ENCODE results near the gene TRIP10.
"Not testable (repeated sequence)": the region's sequence is repeated elsewhere in the genome, so short reads cannot be mapped to it uniquely, and the experiment has no call there.

TRIP10 gene

DNA sequence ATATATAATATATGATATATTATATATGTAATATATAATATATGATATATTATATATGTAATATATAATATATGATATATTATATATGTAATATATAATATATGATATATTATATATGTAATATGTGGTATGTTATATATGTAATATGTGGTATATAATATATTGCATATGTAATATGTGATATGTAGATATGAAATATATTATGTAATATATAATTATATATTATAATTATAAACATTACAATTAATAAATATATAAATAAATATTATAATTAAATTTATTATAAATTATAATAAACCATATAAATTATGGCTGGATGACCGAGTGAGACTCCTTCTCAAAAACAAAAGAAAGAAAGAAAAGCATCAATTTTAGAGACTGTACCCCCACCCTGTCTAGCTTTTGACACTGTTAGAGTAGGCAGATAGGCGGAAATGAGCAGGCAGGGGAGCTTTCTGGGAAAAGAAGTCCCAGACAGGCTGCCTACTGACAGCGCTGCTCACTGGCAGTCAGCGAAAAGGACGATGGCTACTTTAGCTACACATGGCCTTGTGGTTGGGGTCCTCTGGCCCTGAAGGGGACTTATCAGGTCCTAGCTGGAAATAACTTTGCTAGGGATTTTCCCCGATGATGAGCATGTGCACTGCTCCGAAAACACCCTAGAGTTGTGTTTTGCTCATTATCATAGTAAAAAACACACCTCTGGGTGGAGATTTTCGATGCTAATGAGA is 38.7 kb upstream of the TRIP10 start:
- Histone ChIP-seq H3K9me3 (ENCODE audit: control insufficient read depth, low read length) (no peaks in the 10 kb centered on the region), H3K4me1 (ENCODE audit: control insufficient read depth, insufficient read depth, low read length, poor library complexity, severe bottlenecking) (no peaks in the 10 kb centered on the region), H3K36me3 (ENCODE audit: control insufficient read depth, insufficient read depth, low read length) (no peaks in the 10 kb centered on the region), H3K27me3 (replicated peaks; ENCODE audit: control insufficient read depth, insufficient read depth, low read length, poor library complexity, severe bottlenecking) (no peaks in the 10 kb centered on the region), H3K27ac (ENCODE audit: insufficient read depth, low read length, poor library complexity, severe bottlenecking) (no peak overlapping the region), H3K4me3 (ENCODE audit: insufficient read depth, low read depth, low read length, poor library complexity, severe bottlenecking) (no peak overlapping the region)
- DNase-seq: no peak

DNA sequence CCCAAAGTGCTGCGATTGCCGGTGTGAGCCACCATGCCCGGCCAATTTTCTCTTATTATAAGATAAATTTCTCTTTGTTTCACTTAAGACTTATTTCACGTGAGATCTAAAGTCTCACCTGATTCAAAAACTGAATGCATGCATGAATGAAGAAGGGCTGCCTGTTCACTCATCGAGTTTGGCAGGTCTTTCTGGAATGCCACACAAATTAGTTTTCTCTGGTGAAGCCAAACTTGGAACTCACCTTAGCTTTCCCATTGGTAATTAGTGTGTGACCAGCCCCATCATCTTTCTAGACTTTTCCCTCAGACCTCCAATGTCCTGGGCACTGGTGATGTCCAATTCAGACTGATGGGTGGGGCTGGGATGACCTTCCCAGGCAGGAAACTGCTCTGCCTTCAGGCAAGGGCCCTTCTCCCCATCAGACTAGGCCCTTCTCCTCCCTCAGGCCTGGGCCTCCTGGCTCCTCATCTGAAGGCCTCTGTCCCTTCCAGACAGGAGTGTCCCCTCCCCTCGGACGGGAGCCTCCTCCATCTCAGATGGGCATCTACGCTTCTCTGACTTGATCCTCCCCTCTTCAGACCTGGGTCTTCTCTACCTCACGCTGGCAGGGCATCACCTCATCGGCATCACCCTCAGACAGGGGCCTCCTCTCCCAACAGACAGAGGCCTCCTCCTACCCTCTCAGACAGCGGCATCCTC is 33.4 kb upstream of the TRIP10 start:
- Histone ChIP-seq H3K27me3 (replicated peaks; ENCODE audit: control insufficient read depth, insufficient read depth, low read length, poor library complexity, severe bottlenecking) (peaks cover 5% of the 10 kb centered on the region), H3K27ac (ENCODE audit: insufficient read depth, low read length, poor library complexity, severe bottlenecking) (no peak overlapping the region), H3K4me1 (ENCODE audit: control insufficient read depth, insufficient read depth, low read length, poor library complexity, severe bottlenecking) (peaks cover 4% of the 10 kb centered on the region), H3K9me3 (ENCODE audit: control insufficient read depth, low read length) (no peaks in the 10 kb centered on the region), H3K4me3 (ENCODE audit: insufficient read depth, low read depth, low read length, poor library complexity, severe bottlenecking) (no peak overlapping the region), H3K36me3 (ENCODE audit: control insufficient read depth, insufficient read depth, low read length) (no peaks in the 10 kb centered on the region)
- no peak for DNase-seq

DNA sequence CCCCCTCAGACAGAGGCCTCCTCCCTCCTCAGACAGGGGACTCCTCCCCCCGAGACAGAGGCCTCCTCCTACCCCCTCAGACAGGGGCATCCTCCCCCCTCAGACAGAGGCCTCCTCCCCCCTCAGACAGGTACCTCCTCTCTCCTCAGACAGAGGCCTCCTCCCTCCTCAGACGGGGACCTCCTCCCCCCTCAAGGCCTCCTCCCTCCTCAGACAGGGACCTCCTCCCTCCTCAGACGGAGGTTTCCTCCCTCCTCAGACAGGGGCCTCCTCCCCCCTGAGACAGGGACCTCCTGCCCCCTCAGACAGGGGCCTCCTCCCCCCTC is 32.9 kb upstream of the TRIP10 start:
- Histone ChIP-seq H3K27ac (ENCODE audit: insufficient read depth, low read length, poor library complexity, severe bottlenecking) (no peak overlapping the region), H3K4me3 (ENCODE audit: insufficient read depth, low read depth, low read length, poor library complexity, severe bottlenecking) (no peak overlapping the region), H3K9me3 (ENCODE audit: control insufficient read depth, low read length) (no peaks in the 10 kb centered on the region), H3K4me1 (ENCODE audit: control insufficient read depth, insufficient read depth, low read length, poor library complexity, severe bottlenecking) (peaks cover 4% of the 10 kb centered on the region), H3K36me3 (ENCODE audit: control insufficient read depth, insufficient read depth, low read length) (no peaks in the 10 kb centered on the region), H3K27me3 (replicated peaks; ENCODE audit: control insufficient read depth, insufficient read depth, low read length, poor library complexity, severe bottlenecking) (peaks cover 5% of the 10 kb centered on the region)
- no peak for DNase-seq

DNA sequence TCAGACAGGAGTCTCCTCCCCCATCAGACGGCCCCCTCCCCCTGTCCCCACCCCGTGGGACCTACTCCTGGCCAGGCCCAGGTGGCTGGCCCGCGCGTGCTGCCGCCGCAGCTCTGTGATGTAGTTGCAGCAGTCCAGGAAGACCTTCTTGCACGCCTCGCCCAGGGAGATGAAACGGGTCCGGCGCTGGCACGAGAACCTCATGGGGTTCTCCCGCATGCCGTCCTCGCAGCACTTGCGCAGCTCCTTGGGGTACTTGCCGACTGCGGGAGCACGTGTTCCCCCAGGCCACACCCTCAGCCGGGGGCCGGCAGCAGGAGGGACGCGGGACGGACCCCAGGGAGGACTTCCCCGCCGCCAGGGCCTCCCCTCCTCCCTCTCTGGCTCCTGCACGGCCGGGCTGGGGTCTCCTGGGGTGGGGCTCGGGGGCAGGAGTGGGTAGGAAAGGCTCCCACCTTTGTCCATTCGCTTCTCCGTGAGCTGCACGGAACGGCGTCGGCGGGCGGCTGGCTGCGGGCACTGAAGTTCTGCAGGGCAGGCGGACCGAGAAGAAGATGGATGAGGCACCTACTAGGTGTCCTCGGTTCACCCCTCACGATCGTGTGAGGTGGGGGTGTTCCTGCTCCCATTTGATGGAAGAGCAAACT is 32.3 kb upstream of the TRIP10 start:
- peaks cover 4% of the 10 kb centered on the region for H3K4me1 ChIP-seq (ENCODE audit: control insufficient read depth, insufficient read depth, low read length, poor library complexity, severe bottlenecking)
- no peaks in the 10 kb centered on the region for H3K36me3 ChIP-seq (ENCODE audit: control insufficient read depth, insufficient read depth, low read length)
- no peaks in the 10 kb centered on the region for H3K9me3 ChIP-seq (ENCODE audit: control insufficient read depth, low read length)
- H3K27ac ChIP-seq (ENCODE audit: insufficient read depth, low read length, poor library complexity, severe bottlenecking): no peak overlapping the region
- H3K4me3 ChIP-seq (ENCODE audit: insufficient read depth, low read depth, low read length, poor library complexity, severe bottlenecking): no peak overlapping the region
- no peak for DNase-seq
- H3K27me3 ChIP-seq (replicated peaks; ENCODE audit: control insufficient read depth, insufficient read depth, low read length, poor library complexity, severe bottlenecking): peaks cover 5% of the 10 kb centered on the region

DNA sequence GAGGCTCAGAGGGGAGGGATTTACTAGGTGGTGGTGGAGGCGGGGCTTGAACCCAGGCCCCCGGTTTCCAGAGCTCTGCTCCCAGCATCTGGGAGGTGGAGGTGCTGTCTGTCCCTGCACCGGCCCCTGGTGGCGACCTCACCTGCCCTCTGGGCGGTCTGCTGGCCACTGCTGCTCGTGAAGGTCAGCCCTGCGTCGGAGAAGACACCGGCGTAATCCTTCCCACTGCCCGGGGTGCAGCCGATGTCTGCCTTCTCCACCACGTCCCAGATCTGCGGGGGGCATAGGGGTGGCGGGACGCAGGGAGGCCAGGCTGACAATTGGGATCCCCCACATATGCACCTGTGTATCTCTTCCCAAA is 31.8 kb upstream of the TRIP10 start:
- DNase-seq: no peak

DNA sequence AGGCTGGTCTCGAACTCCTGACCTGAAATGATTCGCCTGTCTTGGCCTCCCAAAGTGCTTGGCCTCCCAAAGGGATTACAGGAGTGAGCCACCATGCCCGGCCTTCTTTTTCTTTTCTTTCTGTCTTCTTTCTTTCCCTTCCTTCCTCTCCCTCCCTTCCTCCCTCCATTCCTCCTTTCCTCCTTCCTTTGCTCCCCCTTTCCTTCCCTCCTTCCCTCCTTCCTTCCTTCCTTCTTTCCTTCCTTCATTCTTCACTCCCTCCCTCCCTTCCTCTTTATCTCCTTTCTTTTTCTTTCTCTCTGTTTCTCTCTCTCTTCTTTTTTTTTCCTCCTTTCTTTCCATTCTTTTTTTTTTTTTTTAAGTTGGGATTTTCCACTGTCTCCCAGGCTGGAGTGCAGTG is 31.1 kb upstream of the TRIP10 start:
- peaks cover 5% of the 10 kb centered on the region for H3K27me3 ChIP-seq (replicated peaks; ENCODE audit: control insufficient read depth, insufficient read depth, low read length, poor library complexity, severe bottlenecking)
- no peak overlapping the region for H3K4me3 ChIP-seq (ENCODE audit: insufficient read depth, low read depth, low read length, poor library complexity, severe bottlenecking)
- no peaks in the 10 kb centered on the region for H3K9me3 ChIP-seq (ENCODE audit: control insufficient read depth, low read length)
- no peak for DNase-seq
- H3K4me1 ChIP-seq (ENCODE audit: control insufficient read depth, insufficient read depth, low read length, poor library complexity, severe bottlenecking): peaks cover 4% of the 10 kb centered on the region
- H3K36me3 ChIP-seq (ENCODE audit: control insufficient read depth, insufficient read depth, low read length): no peaks in the 10 kb centered on the region
- H3K27ac ChIP-seq (ENCODE audit: insufficient read depth, low read length, poor library complexity, severe bottlenecking): no peak overlapping the region

More for the DNA sequence above, 31.8 kb upstream of the TRIP10 start:
- H3K4me1 ChIP-seq (ENCODE audit: control insufficient read depth, insufficient read depth, low read length, poor library complexity, severe bottlenecking): peaks cover 4% of the 10 kb centered on the region
- H3K27me3 ChIP-seq (replicated peaks; ENCODE audit: control insufficient read depth, insufficient read depth, low read length, poor library complexity, severe bottlenecking): peaks cover 5% of the 10 kb centered on the region
- H3K9me3 ChIP-seq (ENCODE audit: control insufficient read depth, low read length): no peaks in the 10 kb centered on the region
- H3K4me3 ChIP-seq (ENCODE audit: insufficient read depth, low read depth, low read length, poor library complexity, severe bottlenecking): no peak overlapping the region
- no peak overlapping the region for H3K27ac ChIP-seq (ENCODE audit: insufficient read depth, low read length, poor library complexity, severe bottlenecking)
- H3K36me3 ChIP-seq (ENCODE audit: control insufficient read depth, insufficient read depth, low read length): no peaks in the 10 kb centered on the region

DNA sequence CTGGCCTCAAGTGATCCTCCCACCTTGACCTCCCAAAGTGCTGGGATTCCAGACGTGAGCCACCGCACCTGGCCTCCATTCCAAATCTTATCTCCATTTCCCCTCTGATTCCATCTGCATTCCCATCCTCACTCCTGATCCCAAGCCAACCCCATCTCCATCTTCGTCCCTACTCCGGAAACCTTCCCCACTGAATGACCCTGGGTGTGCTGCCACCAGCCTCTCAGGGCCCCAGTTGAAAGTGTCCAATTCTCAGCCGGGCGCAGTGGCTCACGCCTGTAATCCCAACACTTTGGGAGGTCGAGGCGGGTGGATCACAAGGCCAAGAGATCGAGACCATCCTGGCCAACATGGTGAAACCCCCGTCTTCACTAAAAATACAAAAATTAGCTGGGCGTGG is 30.6 kb upstream of the TRIP10 start:
- not testable (repeated sequence) for H3K27me3 ChIP-seq (replicated peaks; ENCODE audit: control insufficient read depth, insufficient read depth, low read length, poor library complexity, severe bottlenecking); H3K4me3 ChIP-seq (ENCODE audit: insufficient read depth, low read depth, low read length, poor library complexity, severe bottlenecking); DNase-seq; H3K9me3 ChIP-seq (ENCODE audit: control insufficient read depth, low read length); H3K36me3 ChIP-seq (ENCODE audit: control insufficient read depth, insufficient read depth, low read length); H3K4me1 ChIP-seq (ENCODE audit: control insufficient read depth, insufficient read depth, low read length, poor library complexity, severe bottlenecking); H3K27ac ChIP-seq (ENCODE audit: insufficient read depth, low read length, poor library complexity, severe bottlenecking)

DNA sequence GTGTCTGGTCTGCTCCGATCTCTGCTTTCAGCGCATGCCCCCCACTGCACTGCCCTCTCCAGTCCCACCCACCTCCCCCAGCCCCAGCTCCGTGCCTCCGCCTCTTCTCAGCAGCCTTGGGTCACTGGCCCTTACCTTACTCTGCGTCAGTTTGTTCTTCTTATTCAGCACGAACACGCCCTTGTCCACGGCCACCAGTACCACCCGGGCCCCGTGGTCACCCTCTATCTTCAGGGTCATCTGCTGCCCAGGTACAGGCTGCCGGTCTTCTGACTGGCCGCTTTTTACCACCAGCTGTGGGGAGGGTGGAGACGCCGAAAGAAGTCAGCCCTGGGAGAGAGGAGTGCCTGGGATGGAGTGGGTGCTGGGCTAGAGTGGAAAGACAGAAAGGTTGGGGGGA is 29.9 kb upstream of the TRIP10 start:
- no peak overlapping the region for H3K27ac ChIP-seq (ENCODE audit: insufficient read depth, low read length, poor library complexity, severe bottlenecking)

DNA sequence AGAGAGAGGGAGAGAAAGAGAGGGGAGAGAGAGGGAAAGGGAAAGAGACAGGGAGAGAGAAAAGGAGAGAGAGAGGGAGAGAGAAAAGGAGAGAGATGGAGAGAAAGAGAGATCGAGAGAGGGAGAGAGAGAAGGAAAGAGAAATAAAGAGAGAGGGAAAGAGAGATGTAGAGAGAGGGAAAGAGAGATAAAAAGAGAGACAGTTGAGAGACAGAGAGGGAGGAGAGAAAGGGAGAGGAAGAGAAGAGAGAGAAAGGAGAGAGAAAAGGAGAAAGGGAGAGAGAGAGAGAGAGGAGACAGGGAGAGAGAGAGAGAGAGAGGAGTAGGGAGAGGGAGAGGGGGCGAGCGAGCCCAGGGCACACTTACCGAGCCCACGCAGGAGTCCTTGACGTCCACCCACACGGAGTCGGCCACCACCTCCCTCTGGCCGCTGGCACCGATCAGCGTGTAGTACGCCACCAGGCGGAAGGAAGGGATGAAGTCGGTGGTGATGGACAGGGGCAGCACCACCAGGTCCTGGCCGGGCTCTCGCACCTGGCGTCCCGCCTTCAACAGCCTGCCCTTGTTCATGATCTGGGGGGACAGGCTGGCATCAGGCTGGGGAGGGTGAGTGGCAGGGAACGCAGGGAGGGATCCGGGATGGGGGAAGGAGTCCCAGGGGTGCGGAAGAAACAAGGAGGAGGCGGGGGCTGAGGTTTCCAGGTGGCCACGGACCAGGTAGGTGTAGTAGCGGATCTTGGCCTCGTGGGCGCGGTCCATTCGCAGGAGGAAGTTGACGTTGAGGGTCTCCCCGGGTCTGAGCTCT is 29.0 kb upstream of the TRIP10 start:
- Histone ChIP-seq H3K9me3 (ENCODE audit: control insufficient read depth, low read length) (no peaks in the 10 kb centered on the region), H3K27me3 (replicated peaks; ENCODE audit: control insufficient read depth, insufficient read depth, low read length, poor library complexity, severe bottlenecking) (peaks cover 5% of the 10 kb centered on the region), H3K27ac (ENCODE audit: insufficient read depth, low read length, poor library complexity, severe bottlenecking) (no peak overlapping the region), H3K4me3 (ENCODE audit: insufficient read depth, low read depth, low read length, poor library complexity, severe bottlenecking) (no peak overlapping the region), H3K36me3 (ENCODE audit: control insufficient read depth, insufficient read depth, low read length) (no peaks in the 10 kb centered on the region), H3K4me1 (ENCODE audit: control insufficient read depth, insufficient read depth, low read length, poor library complexity, severe bottlenecking) (peaks cover 4% of the 10 kb centered on the region)
- DNase-seq: no peak

More for the DNA sequence above, 29.9 kb upstream of the TRIP10 start:
- peaks cover 4% of the 10 kb centered on the region for H3K4me1 ChIP-seq (ENCODE audit: control insufficient read depth, insufficient read depth, low read length, poor library complexity, severe bottlenecking)
- peaks cover 5% of the 10 kb centered on the region for H3K27me3 ChIP-seq (replicated peaks; ENCODE audit: control insufficient read depth, insufficient read depth, low read length, poor library complexity, severe bottlenecking)
- no peak for DNase-seq
- H3K36me3 ChIP-seq (ENCODE audit: control insufficient read depth, insufficient read depth, low read length): no peaks in the 10 kb centered on the region
- no peak overlapping the region for H3K4me3 ChIP-seq (ENCODE audit: insufficient read depth, low read depth, low read length, poor library complexity, severe bottlenecking)
- no peaks in the 10 kb centered on the region for H3K9me3 ChIP-seq (ENCODE audit: control insufficient read depth, low read length)

DNA sequence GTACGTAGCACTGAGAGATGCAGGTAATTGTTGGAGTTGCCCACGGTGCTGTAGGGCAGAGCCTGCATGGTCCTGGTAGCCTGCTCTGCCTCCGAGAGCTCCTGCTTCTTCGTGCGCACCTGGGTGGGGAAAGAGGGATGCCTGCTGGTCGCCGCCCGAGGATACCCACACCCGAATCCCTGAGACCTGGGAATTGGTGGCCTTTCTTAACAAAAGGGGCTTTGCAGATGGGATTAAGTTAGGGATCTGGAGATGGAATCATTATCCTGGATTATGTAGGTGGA is 28.5 kb upstream of the TRIP10 start:
- Histone ChIP-seq H3K9me3 (ENCODE audit: control insufficient read depth, low read length) (no peaks in the 10 kb centered on the region), H3K4me1 (ENCODE audit: control insufficient read depth, insufficient read depth, low read length, poor library complexity, severe bottlenecking) (peaks cover 4% of the 10 kb centered on the region), H3K27ac (ENCODE audit: insufficient read depth, low read length, poor library complexity, severe bottlenecking) (no peak overlapping the region), H3K27me3 (replicated peaks; ENCODE audit: control insufficient read depth, insufficient read depth, low read length, poor library complexity, severe bottlenecking) (peaks cover 5% of the 10 kb centered on the region), H3K36me3 (ENCODE audit: control insufficient read depth, insufficient read depth, low read length) (no peaks in the 10 kb centered on the region), H3K4me3 (ENCODE audit: insufficient read depth, low read depth, low read length, poor library complexity, severe bottlenecking) (no peak overlapping the region)
- no peak for DNase-seq
